AG09309 (cell line): ENCODE measurements around the gene TTLL11.

Source experiments
- DNase-seq: peaks from one replicate; pipeline ENCODE4 v3.0.0-alpha.2; 2010; ENCODE audit warnings: low read depth
- H3K4me3 ChIP-seq: 2 replicates; pipeline ENCODE4 v1.5.1; 2011; ENCODE audit warnings: mild to moderate bottlenecking, low read depth, low read length, moderate library complexity; ENCODE audit not compliant: control insufficient read depth
- TF ChIP-seq, protein P1 (sequence below): IDR thresholded peaks from 2 replicates; pipeline ENCODE4 v1.5.1; 2011; ENCODE audit warnings: mild to moderate bottlenecking, low read depth, low read length, inconsistent platforms; ENCODE audit not compliant: insufficient read depth, control insufficient read depth; ENCODE audit errors: missing control alignments

The TTLL11 gene

DNA sequence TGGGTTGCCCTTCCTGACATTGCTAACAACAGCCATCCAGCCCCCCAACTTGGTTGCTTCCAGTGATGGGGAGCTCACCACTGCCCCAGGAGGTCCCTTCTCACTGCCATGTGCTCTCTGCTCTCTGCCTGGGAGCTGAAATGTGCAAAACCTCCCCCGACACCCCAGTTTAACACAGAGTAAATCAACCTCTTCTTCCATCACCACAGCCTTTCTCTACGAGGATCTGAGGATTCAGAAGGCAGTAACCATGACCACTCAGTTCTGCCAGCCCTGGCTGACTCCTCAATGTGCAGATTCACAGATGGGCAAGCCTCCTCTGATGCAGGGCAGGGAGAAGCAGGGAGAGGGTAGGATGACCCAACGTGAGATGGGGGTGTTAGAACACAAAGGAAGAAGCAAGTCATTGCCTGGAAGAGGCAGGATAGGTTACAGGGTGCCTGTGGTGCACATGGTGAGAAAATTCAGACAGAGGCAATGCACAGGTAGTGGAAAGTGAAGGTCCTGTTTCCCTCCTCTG, 256.7 kb downstream of the TTLL11 start:
- TF ChIP-seq, protein P1, sequence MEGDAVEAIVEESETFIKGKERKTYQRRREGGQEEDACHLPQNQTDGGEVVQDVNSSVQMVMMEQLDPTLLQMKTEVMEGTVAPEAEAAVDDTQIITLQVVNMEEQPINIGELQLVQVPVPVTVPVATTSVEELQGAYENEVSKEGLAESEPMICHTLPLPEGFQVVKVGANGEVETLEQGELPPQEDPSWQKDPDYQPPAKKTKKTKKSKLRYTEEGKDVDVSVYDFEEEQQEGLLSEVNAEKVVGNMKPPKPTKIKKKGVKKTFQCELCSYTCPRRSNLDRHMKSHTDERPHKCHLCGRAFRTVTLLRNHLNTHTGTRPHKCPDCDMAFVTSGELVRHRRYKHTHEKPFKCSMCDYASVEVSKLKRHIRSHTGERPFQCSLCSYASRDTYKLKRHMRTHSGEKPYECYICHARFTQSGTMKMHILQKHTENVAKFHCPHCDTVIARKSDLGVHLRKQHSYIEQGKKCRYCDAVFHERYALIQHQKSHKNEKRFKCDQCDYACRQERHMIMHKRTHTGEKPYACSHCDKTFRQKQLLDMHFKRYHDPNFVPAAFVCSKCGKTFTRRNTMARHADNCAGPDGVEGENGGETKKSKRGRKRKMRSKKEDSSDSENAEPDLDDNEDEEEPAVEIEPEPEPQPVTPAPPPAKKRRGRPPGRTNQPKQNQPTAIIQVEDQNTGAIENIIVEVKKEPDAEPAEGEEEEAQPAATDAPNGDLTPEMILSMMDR, result no peak
- no peak overlapping the region for H3K4me3 ChIP-seq
- no peak for DNase-seq

DNA sequence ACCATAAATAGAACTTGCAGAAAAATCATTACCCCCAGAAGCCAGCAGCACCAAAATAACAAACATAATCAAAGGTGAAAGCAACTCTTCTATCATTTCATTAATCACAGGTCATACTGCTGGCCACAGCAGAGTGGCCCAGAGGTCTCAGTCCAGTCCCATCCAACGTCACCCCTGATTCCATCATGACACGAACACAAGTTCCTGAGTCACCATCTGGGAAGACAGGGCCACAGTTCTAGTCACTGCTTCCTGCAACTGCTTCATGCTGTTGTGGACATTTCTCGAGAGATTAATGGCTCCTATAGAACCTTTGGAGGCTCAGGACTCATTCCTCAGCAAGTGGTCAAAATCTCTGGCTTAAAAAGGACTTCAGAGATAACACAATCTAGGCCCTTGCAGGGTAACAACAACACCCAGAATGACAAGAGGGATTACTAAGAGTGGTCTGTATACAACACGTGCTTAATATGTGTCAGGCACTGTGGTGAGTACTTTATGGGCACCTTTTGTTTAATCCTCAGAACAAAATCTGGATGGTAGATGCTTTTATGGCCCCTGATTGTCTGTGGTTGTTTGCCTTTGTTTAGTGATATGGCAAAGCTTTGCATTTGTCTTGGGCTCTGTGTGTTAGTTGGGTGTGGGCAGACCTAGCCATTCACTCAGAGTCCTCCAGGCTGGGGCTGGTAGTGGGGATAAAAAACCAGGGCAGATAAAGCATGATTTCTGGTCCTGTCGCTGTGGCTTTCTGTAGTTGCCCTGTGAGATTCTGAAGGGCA, 257.3 kb downstream of the TTLL11 start:
- no peak overlapping the region for H3K4me3 ChIP-seq
- DNase-seq, result no peak
- TF ChIP-seq, protein P1, result no peak

DNA sequence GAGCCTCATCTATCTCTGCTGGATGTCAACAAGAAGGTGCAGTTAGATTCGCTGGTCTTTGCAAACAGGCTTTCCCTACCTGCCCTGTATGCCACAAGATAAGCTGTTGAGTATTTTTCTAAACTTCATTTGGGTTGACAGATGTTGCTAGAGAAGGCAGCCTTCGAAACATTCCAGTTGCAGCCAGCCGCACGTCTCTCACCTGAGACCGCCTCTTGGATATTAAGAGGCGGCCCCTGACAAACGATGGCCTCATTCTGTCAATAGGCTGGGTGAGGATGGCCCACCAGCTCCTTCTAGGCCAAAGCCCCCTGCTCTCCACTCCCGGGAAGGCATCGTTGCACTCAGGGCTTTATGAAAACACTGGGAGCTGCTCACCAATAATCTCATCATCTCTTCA, 260.0 kb downstream of the TTLL11 start:
- H3K4me3 ChIP-seq, result no peak overlapping the region
- TF ChIP-seq, protein P1, result no peak
- DNase-seq, result no peak

DNA sequence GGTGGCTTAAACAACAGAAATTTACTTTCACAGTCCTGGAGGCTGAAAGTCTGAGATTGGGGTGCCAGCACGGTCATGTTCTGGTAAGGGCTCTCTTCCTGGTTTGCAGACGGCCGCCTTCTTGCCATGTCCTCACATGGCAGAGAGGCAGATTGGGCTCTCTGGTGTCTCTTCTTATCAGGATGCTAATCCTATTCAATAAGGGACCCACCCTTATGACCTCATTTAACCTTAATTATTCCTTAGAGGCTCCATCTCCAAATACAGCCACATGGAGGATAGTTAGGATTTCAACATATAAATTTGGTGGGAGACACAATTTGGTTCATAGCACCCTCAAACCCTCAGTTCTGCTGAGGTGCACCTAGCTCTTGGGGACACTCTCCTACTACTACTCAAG, 261.2 kb downstream of the TTLL11 start:
- H3K4me3 ChIP-seq, result no peak overlapping the region
- TF ChIP-seq, protein P1, result no peak
- no peak for DNase-seq

DNA sequence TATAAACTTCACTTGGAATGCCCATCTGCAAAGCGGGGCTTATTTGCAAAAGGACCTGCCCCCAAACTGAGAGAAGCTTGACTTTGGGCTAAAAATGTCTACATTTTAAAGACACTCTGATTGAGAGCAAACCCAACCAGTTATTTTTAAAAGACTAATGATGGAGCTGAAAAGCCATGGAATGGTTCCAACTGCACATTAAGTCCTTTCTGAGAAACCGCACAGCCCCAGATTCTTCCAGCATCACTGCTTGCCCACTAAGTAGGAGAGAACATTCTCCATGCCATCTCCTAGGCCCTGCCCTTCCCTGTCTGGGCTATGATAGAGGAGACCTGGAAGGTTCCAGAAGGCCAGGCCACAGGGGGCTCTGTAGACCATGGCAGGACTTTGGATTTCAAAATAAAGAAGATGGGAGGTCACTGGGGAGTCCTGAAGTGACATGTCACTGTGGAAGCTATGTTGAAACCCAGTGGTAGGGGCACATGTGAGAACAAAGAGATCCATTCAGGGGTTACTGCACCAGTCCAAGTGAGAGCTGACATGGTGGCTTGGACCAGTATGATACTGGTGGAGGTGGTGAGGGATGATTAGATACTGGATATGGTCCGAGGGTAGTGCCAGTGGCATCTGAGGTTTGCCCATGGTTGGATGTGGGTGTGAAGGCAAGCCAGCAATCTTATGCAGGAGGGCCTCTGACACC, 262.5 kb downstream of the TTLL11 start:
- no peak overlapping the region for H3K4me3 ChIP-seq
- TF ChIP-seq, protein P1, result no peak
- DNase-seq, result no peak

DNA sequence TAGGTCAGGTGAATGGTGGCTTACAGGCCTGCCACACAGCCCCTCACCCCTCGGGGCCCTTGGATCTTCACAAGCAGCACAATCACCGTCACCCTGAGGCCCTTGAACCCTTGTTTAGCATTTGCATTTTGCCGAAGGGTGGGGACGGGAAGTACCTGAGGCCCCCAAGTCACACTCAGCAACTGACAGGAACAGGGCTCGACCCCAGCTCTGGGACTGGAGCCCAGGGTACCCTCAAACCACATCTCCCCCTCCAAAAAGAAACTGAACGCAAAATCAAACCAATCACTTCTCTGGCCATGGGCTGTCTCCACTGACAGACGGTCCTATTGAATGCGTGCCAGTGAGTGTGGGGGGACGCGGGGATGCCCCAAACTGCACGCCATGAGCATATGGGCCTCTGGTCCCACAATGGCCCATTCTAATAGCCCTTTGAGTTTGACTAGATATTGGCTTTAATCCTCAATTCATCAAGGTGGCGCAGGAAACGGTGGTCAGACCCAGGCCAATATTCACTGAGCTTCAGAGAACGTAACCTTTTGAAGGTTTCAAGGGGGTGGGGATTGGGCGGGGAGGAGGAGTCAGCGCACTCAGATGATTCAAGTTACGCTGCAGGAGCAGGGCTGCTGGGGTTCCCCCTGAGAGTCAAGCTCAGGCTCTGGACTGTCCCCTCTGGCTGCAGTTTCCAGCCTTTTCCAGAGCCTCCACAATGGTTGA, 265.7 kb downstream of the TTLL11 start:
- no peak overlapping the region for H3K4me3 ChIP-seq
- TF ChIP-seq, protein P1, result no peak
- DNase-seq, result no peak
